DOHH2 (cell line): ENCODE results near the gene NOM1.

Experiments
- H3F3A ChIP-seq: fragments of 200-600 bp; sonication (generic), shearing (Covaris generic); 2 replicates; pipeline ENCODE4 v1.6.0; 2016; ENCODE audit warnings: antibody characterized with exemption, mild to moderate bottlenecking; ENCODE audit not compliant: control insufficient read depth, insufficient read depth
- H3K27ac ChIP-seq: fragments of 200-600 bp; sonication (generic); 2 replicates; pipeline ENCODE4 v1.5.1; 2014; ENCODE audit warnings: low read depth, mild to moderate bottlenecking, low read length, moderate library complexity
- H3K27me3 ChIP-seq: fragments of 200-600 bp; sonication (generic); 2 replicates; pipeline ENCODE4 v1.6.1; 2014; ENCODE audit warnings: mild to moderate bottlenecking, low read length, mixed read lengths; ENCODE audit not compliant: control insufficient read depth
- H3K36me3 ChIP-seq: fragments of 200-600 bp; sonication (generic); 2 replicates; pipeline ENCODE4 v1.6.1; 2014; ENCODE audit warnings: mild to moderate bottlenecking, low read length, moderate library complexity, mixed read lengths; ENCODE audit not compliant: control insufficient read depth
- H3K4me1 ChIP-seq: fragments of 200-600 bp; sonication (generic); 2 replicates; pipeline ENCODE4 v1.6.1; 2014; ENCODE audit warnings: mild to moderate bottlenecking, low read length, mixed read lengths; ENCODE audit not compliant: control insufficient read depth
- H3K4me2 ChIP-seq: fragments of 200-600 bp; sonication (generic); 2 replicates; pipeline ENCODE4 v1.6.0; 2014; ENCODE audit warnings: mild to moderate bottlenecking, low read length, moderate library complexity
- H3K4me3 ChIP-seq: fragments of 200-600 bp; sonication (generic); 2 replicates; pipeline ENCODE4 v1.5.1; 2014; ENCODE audit warnings: mild to moderate bottlenecking, low read length, mixed read lengths
- H3K79me2 ChIP-seq: fragments of 200-600 bp; sonication (generic); 2 replicates; pipeline ENCODE4 v1.6.1; 2014; ENCODE audit warnings: mild to moderate bottlenecking, low read length, mixed read lengths; ENCODE audit not compliant: control insufficient read depth
- H3K9me2 ChIP-seq: fragments of 200-600 bp; sonication (generic); replicated peaks from 2 replicates; pipeline ENCODE4 v1.6.1; 2014; ENCODE audit warnings: mild to moderate bottlenecking, low read length, mixed read lengths; ENCODE audit not compliant: control insufficient read depth
- H3K9me3 ChIP-seq: fragments of 200-600 bp; sonication (generic); 2 replicates; pipeline ENCODE4 v1.6.1; 2014; ENCODE audit warnings: antibody characterized with exemption, low read length, mixed read lengths; ENCODE audit not compliant: control insufficient read depth, insufficient read depth
- H4K20me1 ChIP-seq: fragments of 200-600 bp; sonication (generic); 2 replicates; pipeline ENCODE4 v1.6.0; 2014; ENCODE audit warnings: low read depth, mild to moderate bottlenecking, antibody characterized with exemption, low read length, moderate library complexity; ENCODE audit not compliant: control insufficient read depth, insufficient read depth
- CTCF ChIP-seq: fragments of 200-600 bp; sonication (generic); IDR thresholded peaks from one replicate; pipeline ENCODE4 v1.5.1; 2014; ENCODE audit warnings: antibody characterized with exemption, mild to moderate bottlenecking, low read depth, low read length; ENCODE audit not compliant: poor library complexity, severe bottlenecking
- EZH2phosphoT487 ChIP-seq: fragments of 200-600 bp; sonication (generic); IDR thresholded peaks from 2 replicates; pipeline ENCODE4 v1.6.1; 2017; ENCODE audit warnings: borderline replicate concordance, mild to moderate bottlenecking, antibody characterized with exemption, low read length, moderate library complexity, mixed read lengths

NOM1 gene

DNA sequence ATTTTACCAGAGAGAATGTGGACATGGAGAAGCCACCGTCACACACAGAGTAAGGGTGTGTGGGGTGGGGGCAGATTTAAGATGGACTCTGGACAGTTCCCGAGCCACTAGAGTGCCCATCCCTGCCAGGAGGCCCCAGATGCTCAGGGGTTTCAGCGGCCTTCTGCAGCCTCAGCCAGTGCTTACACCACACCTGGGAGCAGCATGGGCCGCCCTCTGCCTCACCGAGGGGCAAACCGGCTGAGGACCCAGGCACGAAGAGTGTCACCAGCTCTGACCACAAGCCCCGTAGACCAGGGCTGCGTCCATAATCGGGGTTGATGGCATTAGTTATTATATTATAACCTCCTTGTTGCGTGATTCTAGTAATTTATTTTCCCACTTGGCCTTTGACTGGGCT is 67.6 kb downstream of the NOM1 start:
- peaks cover 59% of the 10 kb centered on the region for H3K27me3 ChIP-seq
- no peak overlapping the region for H3K27ac ChIP-seq
- no peaks in the 10 kb centered on the region for H3K9me3 ChIP-seq
- no peaks in the 10 kb centered on the region for H3K9me2 ChIP-seq
- peaks cover 9% of the 10 kb centered on the region; the same call in 1 of the 2 replicates for H3K4me1 ChIP-seq
- TF ChIP-seq CTCF, result no peak
- no peak for TF ChIP-seq EZH2phosphoT487
- H3K4me2 ChIP-seq, result no peak overlapping the region
- H4K20me1 ChIP-seq, result no peaks in the 10 kb centered on the region
- H3F3A ChIP-seq, result no peaks in the 10 kb centered on the region
- H3K4me3 ChIP-seq, result no peak overlapping the region
- H3K79me2 ChIP-seq, result no peaks in the 10 kb centered on the region
- H3K36me3 ChIP-seq, result no peaks in the 10 kb centered on the region

DNA sequence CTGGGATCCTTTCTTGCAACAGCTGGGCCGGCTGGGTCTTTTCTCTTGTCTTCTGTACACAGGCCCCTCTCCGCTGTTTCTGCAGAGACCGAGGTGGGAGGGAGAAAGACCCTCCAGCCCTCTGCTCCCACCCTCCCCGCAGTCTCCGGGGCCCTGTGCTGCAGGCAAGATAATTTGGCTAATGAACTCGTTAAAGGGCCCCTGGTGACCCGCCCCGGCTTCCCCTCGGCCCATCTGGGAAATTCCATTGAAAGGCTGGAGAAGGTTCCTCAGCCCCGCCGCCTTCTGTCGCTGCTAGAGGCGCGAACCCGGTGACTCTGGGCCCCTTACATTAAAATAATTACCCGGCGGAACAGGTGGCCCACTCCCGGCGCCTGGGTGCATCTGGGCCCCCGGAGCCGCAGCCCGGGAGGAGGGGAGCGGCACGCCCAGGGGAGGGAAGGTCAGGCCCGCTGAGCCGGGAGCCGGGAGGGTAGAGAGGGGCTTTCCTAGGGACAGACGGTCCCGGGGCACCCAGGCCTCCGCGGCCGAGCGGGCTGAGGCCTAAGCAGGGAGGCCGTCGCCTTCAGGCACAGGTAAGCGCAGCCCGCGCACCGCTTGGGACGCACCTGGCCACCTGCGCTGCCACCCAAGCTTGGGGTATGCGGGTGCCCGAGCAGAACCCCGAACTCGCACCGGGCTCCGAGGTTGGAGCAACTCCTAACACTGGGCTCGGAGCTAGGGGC is 68.3 kb downstream of the NOM1 start:
- no peaks in the 10 kb centered on the region for H4K20me1 ChIP-seq
- H3K4me3 ChIP-seq, result no peak overlapping the region

DNA sequence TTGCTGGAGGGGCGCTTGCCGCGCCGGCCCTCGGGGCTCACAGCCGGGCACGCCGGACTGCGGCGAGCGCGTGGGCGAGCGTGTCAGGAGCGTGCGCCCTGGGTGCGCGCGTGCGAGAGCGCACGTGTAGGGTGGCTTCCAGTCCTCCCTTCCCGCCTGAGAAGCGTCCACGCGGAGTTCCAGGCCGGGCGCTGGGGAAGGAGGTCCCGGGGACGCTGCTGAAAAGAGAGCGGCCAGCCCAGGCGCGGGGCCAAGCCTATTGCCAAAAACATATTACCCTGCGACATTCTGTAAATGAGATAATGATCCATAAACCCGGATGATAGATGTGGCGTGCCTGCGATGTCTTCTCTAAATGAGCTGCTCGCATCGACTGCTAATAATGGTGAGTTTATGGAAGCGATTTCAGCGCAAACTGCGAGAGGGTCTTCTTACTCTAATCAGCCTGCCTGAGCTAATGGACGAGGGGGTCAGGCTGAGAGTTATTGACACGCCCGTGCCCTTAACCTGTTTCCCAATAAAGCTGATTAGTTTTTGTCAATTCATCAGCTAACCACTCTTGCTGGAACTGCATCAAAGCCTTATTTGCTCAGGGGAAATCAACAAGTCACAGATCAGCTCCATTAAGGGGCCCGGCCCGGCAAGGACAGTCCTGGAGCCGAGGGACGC is 69.0 kb downstream of the NOM1 start:
- H3K9me2 ChIP-seq, result no peaks in the 10 kb centered on the region
- peaks cover 9% of the 10 kb centered on the region; the same call in 1 of the 2 replicates for H3K4me1 ChIP-seq
- H3K4me3 ChIP-seq, result no peak overlapping the region
- no peaks in the 10 kb centered on the region for H3K36me3 ChIP-seq
- no peaks in the 10 kb centered on the region for H3K79me2 ChIP-seq
- H3K4me2 ChIP-seq, result no peak overlapping the region
- H3K9me3 ChIP-seq, result no peaks in the 10 kb centered on the region
- no peak for TF ChIP-seq EZH2phosphoT487
- no peak for TF ChIP-seq CTCF
- peaks cover 60% of the 10 kb centered on the region for H3K27me3 ChIP-seq
- no peaks in the 10 kb centered on the region for H3F3A ChIP-seq
- no peaks in the 10 kb centered on the region for H4K20me1 ChIP-seq
- H3K27ac ChIP-seq, result no peak overlapping the region

More for the DNA sequence above, 68.3 kb downstream of the NOM1 start:
- no peaks in the 10 kb centered on the region for H3K36me3 ChIP-seq
- TF ChIP-seq EZH2phosphoT487, result no peak
- TF ChIP-seq CTCF, result no peak
- H3K4me1 ChIP-seq, result peaks cover 9% of the 10 kb centered on the region; the same call in 1 of the 2 replicates
- H3K79me2 ChIP-seq, result no peaks in the 10 kb centered on the region
- H3F3A ChIP-seq, result no peaks in the 10 kb centered on the region
- no peak overlapping the region for H3K27ac ChIP-seq
- H3K9me2 ChIP-seq, result no peaks in the 10 kb centered on the region
- no peak overlapping the region for H3K4me2 ChIP-seq
- H3K27me3 ChIP-seq, result peaks cover 61% of the 10 kb centered on the region
- H3K9me3 ChIP-seq, result no peaks in the 10 kb centered on the region
